ENCODE measurements around the gene TMPRSS13.
"Not testable (repeated sequence)": the region's sequence is repeated elsewhere in the genome, so short reads cannot be mapped to it uniquely, and the experiment has no call there.

TMPRSS13 gene

GRCh38 chr11:117931331-117931950, 2.2 kb upstream of the TMPRSS13 start:
- DNase-seq (ENCODE audit: low read depth in 1 of 2, low spot score in 1 of 2), result no peak

GRCh38 chr11:117930668-117931330, 1.6 kb upstream of the TMPRSS13 start:
- no peak for DNase-seq (ENCODE audit: low read depth in 1 of 2, low spot score in 1 of 2)

- no peak for DNase-seq (ENCODE audit: low read depth in 1 of 2, low spot score in 1 of 2)
Observed at GRCh38 chr11:117929916-117930570, 841 bp upstream of the TMPRSS13 start.

GRCh38 chr11:117928446-117929141, 608 bp downstream of the TMPRSS13 start:
- DNase-seq (ENCODE audit: low read depth in 1 of 2, low spot score in 1 of 2), result no peak

- no peak for DNase-seq (ENCODE audit: low read depth in 1 of 2, low spot score in 1 of 2)
Observed at GRCh38 chr11:117927926-117928325, 1.3 kb downstream of the TMPRSS13 start.

- DNase-seq (ENCODE audit: low read depth in 1 of 2, low spot score in 1 of 2), result not testable (repeated sequence)
Observed at GRCh38 chr11:117926166-117926565, 3.0 kb downstream of the TMPRSS13 start.

GRCh38 chr11:117925198-117925925, 3.8 kb downstream of the TMPRSS13 start:
- no peak for DNase-seq (ENCODE audit: low read depth in 1 of 2, low spot score in 1 of 2)

- no peak for DNase-seq (ENCODE audit: low read depth in 1 of 2, low spot score in 1 of 2)
Observed at GRCh38 chr11:117924631-117925170, 4.5 kb downstream of the TMPRSS13 start.

- no peak for DNase-seq (ENCODE audit: low read depth in 1 of 2, low spot score in 1 of 2)
Observed at GRCh38 chr11:117923773-117924172, 5.4 kb downstream of the TMPRSS13 start.

GRCh38 chr11:117923275-117923674, 5.9 kb downstream of the TMPRSS13 start:
- no peak for DNase-seq (ENCODE audit: low read depth in 1 of 2, low spot score in 1 of 2)

- no peak for DNase-seq (ENCODE audit: low read depth in 1 of 2, low spot score in 1 of 2)
Observed at GRCh38 chr11:117921893-117922292, 7.3 kb downstream of the TMPRSS13 start.

- no peak for DNase-seq (ENCODE audit: low read depth in 1 of 2, low spot score in 1 of 2)
Observed at GRCh38 chr11:117921456-117921855, 7.7 kb downstream of the TMPRSS13 start.

GRCh38 chr11:117919781-117920221, 9.4 kb downstream of the TMPRSS13 start:
- DNase-seq (ENCODE audit: low read depth in 1 of 2, low spot score in 1 of 2), result no peak

- DNase-seq (ENCODE audit: low read depth in 1 of 2, low spot score in 1 of 2), result no peak
Observed at GRCh38 chr11:117919341-117919740, 9.9 kb downstream of the TMPRSS13 start.

GRCh38 chr11:117918366-117919255, 10.6 kb downstream of the TMPRSS13 start:
- no peak for DNase-seq (ENCODE audit: low read depth in 1 of 2, low spot score in 1 of 2)

GRCh38 chr11:117917591-117918151, 11.5 kb downstream of the TMPRSS13 start:
- no peak for DNase-seq (ENCODE audit: low read depth in 1 of 2, low spot score in 1 of 2)

GRCh38 chr11:117916956-117917355, 12.2 kb downstream of the TMPRSS13 start:
- no peak for DNase-seq (ENCODE audit: low read depth in 1 of 2, low spot score in 1 of 2)

GRCh38 chr11:117915672-117916235, 13.4 kb downstream of the TMPRSS13 start:
- DNase-seq (ENCODE audit: low read depth in 1 of 2, low spot score in 1 of 2), result no peak

- DNase-seq (ENCODE audit: low read depth in 1 of 2, low spot score in 1 of 2), result no peak
Observed at GRCh38 chr11:117914991-117915618, 14.1 kb downstream of the TMPRSS13 start.

Measured in activated T-helper 1 cell treated with anti-CD3 and anti-CD28 coated beads, Interleukin-2, amount 50 U/mL, for 16 hours (primary cell).